ENCODE data around the gene LRRC7.

DNA sequence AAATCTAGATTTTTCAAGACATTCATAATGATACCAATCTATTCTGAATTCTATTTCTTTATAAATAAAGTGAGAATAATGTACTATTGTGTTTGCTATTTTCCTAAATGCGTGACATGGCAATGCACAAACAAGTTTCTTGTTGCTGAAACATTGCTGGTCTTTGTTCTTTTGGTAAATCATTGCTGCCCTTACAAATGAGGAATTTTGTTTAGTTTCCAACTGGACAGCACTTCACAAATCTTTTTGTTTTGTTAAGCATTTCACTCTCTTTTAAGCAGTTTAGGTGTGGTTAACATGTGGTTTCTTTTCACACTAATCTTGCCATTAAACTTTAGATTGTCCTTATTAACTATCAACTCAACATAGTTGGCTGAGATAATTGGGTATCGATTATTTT, 94.6 kb downstream of the LRRC7 start:
- TF ChIP-seq CTCF (conservative IDR thresholded peaks at IDR 0.05) (no peak), ZFX (IDR thresholded peaks at IDR 0.05) (no peak)

Data from C4-2B (cell line).